ENCODE measurements around the gene SERP2.

- TF ChIP-seq, protein P1, sequence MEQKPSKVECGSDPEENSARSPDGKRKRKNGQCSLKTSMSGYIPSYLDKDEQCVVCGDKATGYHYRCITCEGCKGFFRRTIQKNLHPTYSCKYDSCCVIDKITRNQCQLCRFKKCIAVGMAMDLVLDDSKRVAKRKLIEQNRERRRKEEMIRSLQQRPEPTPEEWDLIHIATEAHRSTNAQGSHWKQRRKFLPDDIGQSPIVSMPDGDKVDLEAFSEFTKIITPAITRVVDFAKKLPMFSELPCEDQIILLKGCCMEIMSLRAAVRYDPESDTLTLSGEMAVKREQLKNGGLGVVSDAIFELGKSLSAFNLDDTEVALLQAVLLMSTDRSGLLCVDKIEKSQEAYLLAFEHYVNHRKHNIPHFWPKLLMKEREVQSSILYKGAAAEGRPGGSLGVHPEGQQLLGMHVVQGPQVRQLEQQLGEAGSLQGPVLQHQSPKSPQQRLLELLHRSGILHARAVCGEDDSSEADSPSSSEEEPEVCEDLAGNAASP (IDR thresholded peaks at IDR 0.05), result no peak
- no peak for TF ChIP-seq RBFOX2 (IDR thresholded peaks at IDR 0.05; ENCODE audit: low read depth, low read length)
These were observed 6.3 kb downstream of the SERP2 start for GRCh38 chr13:44379885-44380284.

Measured in K562 (cell line).